CD4-positive, alpha-beta T cell treated with Interleukin-6 at 100 ng/mL for 8 hours (primary cell): ENCODE measurements around the gene CENPP.

ENCODE experiments used
- DNase-seq: peaks from one replicate; pipeline ENCODE4 v3.0.0-alpha.2; 2020; ENCODE audit warnings: mixed read lengths, low spot score

CENPP gene

DNA sequence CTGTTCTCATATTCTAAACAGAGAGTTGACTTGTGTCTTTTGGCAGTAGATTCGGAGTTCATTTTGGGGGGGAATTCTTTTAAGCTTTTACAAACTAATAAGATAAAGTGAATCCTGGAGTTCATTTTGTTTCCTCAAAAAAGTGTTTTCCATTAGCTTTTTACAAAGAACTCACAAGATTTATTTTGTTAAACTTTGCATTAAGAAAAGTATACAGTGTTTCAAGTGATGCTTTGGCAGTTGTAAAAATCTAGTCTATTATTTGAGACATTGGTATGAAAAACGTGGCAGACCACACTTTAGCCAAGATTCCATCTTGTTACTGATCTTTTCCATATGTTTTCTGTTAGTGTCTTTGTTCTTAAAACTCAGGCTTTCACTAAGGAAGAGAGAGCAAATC lies 99.7 kb downstream of the CENPP start:
- no peak for DNase-seq

DNA sequence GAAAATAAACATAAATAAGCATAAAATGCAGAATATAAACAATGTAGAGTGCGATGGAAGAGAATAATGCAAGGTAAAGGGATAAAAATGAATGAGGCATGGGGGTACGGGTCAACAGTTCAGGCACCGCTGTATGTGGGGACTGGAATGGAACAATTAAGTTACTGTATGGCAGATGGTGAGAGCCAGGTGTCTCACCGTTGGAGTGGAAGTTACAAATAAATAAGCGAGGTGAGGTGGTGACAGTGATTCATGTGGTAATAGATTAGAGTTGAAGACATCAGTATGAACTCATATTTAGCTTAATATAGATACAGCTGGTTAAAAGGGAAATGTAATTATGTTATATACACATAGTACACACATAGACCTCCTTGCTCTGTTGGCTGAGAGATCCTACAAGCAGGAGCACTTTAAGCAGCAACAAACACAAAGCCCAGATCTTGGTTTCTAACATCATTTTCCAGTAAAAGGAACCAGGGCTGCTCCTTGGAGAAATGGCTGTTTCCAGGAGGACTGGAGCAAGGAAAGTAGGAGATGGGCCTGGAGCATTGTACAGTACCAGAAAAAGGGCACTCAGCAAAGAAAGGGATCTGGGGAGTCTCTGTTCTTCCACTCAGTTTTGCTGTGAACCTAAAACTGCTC lies 100.9 kb downstream of the CENPP start:
- no peak for DNase-seq

DNA sequence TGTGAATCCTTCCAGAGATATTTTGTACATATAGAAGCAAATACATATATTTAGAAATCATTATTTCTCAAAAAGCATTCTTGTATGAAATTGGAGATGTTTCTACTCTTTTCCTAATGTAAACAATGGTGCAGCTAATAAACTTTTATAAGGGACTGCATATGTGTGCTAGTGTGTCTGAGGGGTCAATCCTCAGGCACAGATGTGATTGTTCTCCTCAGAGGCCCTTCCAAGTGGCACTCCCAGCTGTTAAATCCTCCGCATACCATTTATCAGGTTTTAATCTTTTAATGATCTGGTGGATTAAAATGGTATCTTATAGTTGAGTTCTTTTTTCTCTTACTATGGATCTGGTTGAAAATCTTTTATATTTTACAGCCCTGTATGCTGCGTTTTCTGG lies 104.1 kb downstream of the CENPP start:
- no peak for DNase-seq

DNA sequence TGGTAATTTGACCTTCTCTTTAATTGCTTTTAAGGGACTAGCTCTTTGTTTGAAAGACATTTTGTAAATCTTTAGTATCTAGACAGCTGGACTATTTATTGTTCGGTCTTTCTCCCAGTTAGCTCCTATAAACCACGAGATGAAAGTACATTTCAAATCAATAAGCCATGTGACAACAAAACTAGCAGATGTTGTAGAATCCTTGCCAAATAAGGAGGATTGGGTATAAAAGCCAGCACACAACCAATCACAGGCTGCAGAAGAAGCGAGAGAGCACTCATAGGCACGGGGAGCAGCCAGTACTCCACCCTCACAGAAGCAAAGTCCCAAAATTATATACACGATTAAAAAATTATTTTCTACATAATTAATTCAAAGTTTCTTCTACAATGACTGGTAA lies 106.6 kb downstream of the CENPP start:
- no peak for DNase-seq

DNA sequence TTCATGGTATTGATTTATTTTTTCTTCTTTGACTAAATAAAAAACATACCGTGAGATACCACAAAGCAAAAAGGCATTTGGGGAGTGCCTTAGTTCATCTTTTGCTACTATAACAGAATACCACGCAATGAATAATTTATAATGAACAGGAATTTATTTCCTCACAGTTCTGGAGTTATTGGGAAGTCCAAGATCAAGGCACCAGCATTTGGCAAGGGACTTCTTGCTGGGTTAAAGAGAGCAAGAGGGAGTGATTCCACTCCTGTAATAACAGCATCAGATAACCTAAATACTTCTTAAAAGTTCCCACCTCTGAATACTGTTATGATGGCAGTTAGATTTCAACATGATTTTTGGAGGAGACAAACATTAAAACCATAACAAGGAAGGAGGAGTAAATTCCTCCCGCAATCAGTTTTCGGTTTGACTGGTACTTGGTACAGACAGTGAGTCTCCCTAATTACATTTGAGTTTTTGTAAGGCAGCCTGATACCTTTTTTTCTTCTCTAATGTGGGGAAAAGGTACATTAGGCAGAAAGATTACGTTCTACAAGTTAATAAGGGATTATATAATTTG lies 107.3 kb downstream of the CENPP start:
- DNase-seq = no peak

DNA sequence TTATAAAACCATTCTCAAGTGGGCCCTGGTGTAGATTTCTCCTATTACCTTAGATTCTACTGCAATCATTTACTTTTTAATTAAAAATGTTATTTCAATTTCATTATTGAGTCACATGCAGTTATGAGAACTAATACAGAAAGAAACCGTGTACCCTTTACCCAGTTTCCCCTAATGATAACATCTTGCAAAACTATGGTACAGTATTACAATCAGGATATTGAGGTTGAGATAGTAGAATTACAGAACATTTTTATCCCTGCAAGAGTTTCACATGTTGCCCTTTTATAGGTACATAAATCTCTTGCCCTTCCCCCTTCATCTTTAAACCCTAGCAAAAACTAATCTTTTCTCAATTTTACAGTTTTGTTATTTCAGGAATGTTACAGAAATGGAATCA lies 109.5 kb downstream of the CENPP start:
- no peak for DNase-seq

DNA sequence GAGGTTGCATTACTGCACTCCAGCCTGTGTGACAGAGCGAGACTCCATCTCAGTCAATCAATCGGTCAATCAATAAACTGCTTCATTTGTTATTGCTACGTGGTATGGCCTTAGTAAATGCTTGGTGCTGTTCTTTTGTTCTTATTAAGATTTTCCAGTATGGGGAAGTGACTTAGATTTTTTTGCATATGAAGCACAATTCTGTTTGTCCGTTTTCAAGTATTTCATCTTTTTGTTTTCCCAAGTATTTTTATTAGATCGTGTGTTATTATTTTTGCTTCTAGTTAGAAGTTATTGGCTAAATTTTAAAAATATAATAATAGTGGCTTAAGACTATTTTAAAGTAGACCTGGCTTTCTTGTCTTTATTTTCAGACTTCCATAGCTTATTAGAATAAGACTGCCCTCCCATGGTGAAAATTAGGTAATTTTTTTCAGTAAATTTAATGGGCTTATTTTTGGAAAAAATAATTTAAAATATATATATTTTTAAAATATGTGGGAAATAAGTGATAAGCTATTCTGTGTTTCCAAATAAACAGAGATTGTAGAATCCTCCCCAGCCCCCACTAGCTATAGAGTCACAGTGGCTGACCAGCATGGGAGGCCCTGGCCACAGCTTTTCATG lies 113.3 kb downstream of the CENPP start:
- no peak for DNase-seq

DNA sequence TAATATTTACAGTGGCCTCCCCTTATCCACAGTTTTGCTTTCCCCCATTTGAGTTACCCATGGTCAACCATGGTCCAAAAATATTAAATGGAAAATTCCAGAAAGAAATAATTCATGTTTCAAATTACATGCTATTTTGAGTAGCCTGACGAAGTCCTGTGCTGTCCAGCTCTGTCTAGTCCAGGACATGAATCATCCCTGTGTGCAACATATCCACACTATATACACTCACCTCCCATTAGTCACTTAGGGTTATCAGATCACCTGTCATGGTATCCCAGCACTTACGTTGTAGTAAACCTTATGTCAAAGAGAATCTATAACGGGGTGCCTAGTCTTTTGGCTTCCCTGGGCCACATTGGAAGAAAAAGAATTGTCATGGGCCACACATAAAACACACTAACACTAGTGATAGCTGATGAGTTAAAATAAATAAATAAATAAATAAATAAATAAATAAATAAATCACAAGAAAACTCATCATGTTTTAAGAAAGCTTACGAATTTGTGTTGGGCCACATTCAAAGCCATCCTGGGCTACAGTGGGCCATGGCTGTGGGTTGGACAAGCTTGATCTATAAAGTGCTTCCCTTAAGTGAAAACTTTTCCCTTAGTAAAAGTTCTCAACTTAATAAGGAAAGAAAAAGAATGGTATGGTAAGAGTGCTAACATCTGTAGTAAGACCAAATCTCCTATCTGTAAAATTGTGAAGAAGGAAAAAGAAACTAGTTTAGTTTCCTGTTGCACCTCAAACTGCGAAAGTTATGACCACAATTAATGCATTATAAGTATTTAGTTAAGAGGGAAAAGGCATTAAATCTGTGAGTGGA lies 114.4 kb downstream of the CENPP start:
- no peak for DNase-seq

DNA sequence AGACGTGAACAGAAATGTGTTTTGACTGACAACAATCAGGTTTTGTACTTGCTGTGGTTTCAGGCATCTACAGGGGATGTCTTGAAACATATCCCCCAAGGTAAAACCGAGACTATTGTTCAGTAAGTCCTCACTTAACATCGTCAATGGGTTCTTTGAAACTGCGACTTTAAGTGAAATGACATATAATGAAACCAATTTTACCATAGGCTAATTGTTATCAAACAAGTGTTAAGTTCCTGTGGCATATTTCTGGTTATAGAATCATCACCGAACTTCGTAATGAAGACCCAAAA lies 114.9 kb downstream of the CENPP start:
- no peak for DNase-seq

DNA sequence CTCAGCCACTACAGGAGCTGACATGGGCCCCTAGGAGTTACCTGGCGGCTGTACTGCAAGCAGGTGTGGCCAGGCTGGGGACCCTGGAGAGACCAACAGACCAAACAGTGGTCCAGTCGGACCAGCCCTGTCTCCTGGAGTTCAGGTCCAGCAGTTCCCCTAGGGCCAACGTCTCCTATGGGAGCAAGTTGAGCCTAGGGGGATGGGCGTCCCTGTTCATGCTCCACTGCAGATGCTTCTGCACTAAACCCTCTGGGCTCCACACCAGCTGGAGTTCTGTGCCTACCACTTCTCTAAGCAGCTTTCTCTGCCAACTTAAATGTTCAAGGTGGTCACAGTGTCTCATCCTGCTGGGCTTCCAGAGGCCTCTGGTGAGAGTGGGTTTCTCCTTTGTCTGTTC lies 119.1 kb downstream of the CENPP start:
- no peak for DNase-seq

DNA sequence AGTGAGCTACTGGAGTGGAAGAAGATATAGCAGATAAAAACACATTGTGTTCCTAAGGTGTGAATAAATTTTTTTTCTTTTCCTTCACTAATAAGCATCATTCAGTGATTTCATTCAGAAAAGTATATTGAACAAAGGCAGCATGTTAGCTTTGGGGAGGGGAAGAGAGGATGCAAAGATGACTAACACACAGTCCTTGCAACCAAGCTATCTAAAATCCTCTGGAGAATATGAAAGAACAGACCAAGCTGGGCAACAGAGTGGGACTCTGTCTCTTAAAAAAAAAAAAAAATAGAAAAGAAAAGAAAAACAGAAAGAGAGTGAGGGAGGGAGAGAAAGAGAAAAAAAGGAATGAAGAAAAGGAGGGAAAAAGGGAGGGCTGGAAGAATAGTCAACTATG lies 120.8 kb downstream of the CENPP start:
- DNase-seq = no peak

DNA sequence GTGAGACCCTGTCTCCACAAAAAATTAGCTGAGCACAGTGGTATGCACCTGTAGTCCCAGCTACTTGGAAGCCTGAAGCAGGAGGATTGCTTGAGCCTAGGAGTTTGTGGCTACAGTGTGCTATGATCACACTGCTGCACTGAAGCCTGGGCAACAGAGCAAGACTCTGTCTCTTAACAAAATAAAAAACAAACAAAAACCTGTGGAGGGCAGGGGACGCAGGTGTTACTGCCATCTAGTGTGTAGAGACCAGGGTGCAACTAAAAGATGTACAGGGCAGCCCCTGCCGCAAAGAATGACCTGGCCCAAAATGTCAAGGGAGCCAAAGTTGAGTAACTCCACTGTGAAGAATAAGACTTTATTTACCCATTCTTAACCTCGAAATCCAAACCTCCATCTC lies 129.5 kb downstream of the CENPP start:
- DNase-seq = no peak

DNA sequence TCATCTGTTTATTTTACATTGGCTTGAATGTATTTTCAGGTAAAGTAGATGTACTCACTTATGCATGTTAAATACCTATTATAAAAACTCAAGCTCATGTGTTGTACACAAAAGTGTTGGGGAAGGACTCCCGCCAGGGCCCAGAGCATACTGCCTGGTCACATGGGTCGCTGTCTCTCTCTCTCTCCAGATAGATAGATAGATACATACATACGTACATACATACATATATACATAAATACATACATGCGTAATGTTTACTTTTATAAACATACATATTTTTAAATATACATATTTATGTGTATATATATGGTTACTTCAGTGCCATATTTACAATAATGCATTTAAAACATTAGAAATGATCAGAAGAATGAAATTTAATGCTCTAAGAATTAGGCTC lies 131.8 kb downstream of the CENPP start:
- DNase-seq = no peak

DNA sequence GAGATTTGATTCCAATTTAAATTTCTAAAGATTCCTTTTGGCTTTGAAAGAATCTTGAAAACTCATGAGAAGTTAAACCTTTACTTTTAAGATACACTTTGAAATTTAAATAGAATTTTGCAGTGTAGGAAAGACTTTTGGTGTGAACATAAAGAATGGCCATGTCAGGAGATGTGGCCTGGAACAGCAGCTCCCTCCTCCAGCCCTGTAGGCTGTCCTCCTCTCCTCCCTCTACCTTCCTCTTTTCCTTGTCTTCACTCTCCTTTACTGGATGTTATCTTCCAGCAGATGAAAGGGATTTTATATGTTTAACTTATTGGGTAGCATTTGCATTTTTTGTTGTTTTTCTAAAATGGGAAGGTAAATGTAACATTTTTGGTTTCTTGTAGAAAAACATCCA lies 137.6 kb downstream of the CENPP start:
- no peak for DNase-seq

DNA sequence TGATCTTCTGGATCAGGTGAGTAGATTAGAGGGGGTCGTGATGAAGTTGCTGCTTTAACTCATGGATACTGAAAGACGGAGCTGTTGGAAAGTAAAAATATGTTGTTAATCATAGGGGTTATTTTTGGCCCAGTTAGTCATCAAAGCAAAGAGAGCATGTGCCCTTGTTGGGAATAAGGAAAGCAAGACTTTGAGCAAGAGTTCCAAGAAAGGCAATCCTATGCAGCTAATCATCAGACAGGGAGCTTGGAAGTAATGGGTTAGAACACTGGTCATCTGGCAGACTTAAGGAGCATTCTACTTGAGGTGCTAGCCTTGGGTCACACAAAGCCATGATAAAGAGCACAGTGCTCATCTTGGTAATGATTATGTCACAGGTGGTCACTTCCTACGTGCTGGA lies 138.2 kb downstream of the CENPP start:
- no peak for DNase-seq

DNA sequence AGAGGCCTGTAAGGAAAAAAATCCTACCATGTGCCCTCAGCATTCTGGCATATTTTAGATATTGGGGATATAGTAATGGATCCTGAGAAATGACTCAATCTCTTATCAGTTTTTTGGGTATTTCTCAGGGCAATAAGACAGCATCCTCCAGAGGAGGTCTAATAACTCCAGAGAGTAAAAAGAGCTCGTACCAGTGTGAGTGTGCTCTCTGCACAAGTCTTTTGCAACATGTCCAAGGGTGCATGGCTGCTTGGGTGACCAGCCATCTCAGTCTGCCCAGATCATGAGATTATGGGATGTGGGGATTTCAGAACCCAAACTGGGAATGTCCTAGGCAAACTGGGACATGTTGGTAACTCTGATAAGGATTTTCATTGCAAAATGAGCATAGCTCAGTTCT lies 141.3 kb downstream of the CENPP start:
- no peak for DNase-seq

DNA sequence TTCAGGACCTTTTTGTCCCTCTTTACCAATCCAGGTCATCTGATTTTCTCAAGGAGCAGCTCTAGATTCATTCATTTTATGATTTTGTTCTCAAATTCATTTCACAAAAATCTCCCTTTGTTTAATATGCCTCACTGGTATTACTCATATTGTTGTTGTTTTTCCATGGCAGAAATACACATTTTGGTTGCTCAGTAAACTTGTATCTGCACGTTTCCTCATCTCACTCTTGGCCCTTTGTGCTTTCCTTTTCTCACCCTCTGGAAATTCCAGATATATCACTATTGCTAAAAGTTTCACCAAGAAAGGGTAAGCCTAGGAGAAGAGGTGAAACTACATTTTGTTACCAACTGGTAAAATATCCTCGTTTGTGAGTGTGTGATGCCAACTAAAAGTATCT lies 141.8 kb downstream of the CENPP start:
- no peak for DNase-seq

DNA sequence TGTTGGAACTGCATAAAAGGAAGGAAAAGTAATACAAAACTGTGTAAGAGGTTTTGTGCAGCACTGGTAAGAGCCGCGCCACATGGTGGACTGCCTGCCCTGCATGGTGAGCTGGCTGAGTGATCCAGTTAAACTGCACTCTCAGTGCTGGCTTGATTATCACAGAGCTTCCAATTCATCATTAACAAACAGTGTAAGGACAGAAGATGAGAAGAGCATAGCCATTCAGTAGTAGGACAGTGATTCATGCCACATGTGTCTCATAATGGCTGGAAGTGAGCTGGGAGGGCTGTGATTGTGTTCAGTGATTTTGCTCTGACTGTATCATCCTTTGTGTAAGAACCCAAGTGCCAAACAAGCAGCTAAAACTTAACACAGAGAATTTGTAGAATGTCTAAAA lies 142.5 kb downstream of the CENPP start:
- no peak for DNase-seq

DNA sequence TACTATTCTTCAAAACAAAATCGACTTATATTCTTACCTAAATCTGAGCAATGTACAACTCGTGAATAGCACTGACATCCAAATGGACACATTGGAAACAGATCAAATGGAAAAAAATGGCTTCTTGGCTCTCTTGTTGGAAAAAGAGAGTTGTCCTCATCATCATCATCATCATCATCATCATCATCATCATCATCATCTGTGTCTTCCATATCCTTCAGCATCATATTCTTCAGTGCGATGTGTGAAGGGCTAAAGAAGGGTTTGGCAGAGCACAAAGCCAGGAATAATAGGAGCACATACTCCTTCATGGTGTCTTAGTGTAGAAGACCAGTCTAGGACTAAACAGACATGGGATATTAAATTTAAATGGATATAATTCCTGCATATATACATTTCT lies 148.8 kb downstream of the CENPP start:
- no peak for DNase-seq

DNA sequence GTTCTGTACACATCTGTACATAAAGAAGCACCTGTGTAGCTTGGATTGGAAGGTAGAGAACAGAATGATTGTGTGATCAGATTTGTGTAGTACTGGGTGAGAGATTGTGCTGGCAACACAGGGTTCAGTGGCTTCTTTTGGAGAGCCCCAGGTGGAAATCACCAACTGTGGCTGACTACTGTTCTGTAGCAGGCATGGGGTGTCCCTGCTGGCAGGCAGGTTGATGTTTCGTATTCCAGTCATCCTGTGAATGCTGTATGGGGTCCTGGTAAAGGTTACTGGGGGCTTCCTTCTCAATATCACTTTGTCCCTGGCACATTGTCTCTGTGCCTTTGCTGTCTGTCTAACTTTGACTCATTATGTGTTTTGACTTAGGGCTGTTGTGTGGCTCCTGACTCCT lies 151.2 kb downstream of the CENPP start:
- DNase-seq = no peak

DNA sequence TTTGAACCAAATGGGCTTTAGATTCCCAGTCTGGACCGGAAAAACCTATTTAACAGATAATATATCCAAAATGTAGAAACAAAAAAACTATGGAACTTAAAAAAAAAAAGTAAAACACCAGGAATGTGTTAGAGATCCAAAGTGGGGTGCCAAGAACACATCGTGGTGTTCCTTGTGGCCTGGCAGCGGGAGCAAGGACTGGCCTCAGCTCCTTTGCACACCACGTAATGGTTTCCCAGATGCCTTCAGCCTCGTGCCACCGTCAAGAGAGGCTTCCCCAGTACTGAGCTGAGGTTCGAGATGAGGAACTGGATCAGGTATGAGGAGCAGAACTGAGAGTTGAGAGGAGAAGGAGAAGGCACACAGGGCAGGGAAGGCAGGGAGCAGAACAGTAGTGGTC lies 153.0 kb downstream of the CENPP start:
- no peak for DNase-seq

DNA sequence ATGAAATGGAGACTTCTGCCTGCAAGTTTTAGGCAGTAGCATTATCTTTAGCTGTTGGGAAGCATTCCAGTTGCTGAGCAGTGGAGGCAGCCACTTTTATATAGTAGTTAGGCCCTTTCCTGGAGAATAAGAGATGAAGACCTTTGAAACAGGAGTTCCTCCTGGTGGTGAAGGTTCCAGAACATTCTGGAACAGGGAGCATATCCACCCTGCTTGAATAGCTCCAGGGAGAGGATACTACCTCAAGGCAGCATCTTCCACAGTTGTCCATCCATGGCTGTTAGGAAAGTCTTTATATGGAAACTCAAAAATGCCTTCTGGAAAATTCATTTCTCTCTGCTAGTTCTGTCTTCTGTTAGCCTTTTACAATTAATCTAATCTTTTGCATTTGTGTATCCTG lies 153.6 kb downstream of the CENPP start:
- DNase-seq = no peak

DNA sequence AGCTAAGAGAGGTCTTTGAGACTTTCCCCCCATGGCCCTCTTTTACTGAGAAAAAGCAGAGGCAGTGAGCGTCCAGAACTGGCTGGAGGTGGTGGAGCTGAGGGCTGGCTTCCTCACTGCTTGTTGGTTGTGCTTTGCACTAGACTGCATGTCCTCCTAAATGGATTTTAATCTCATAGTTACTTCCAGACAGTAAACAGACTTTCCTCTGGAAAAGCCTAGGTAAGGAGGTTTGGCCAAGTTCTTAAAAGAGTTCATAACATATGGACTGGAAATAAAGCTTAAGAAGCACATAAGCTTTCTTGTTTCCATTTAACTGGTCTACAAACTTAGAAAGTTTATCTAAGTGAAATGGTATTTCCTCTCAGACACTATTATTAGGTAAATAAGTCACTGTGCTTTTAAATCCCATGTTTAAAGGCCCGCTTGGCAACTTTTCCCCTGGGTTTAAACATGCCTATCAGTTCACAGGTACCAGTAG lies 154.6 kb downstream of the CENPP start:
- DNase-seq = no peak
